WTC11 (cell line): Measurements from ENCODE around the gene TMEM147. TPM values are rescaled to one million over a fixed set of nuclear protein-coding genes. Genes with fewer than 3 reads are reported as not detected.

Experiments
- ATAC-seq: fragments of 200-7000 bp; cut with Tn5 transposase; 2 replicates; pipeline ENCODE4 v1.10.0; 2021; ENCODE audit warnings: mild to moderate bottlenecking, moderate library complexity
- CTCF ChIA-PET: fragments of 300-600 bp; sonication (Branson Sonifier 250); formaldehyde crosslinking; loops from one replicate; lab custom pipeline; 2021; ENCODE audit warnings: antibody characterized with exemption; lab: Charles Lee
- POLR2A ChIA-PET: fragments of 350-600 bp; sonication (Branson Sonifier 250); formaldehyde crosslinking; loops from one replicate; lab custom pipeline; 2021; ENCODE audit warnings: antibody characterized with exemption; lab: Charles Lee
- DNase-seq: peaks from one replicate; pipeline ENCODE4 v3.0.0; 2021; ENCODE audit warnings: low spot score
- H3K27ac Mint-ChIP-seq: 2 replicates; pipeline ENCODE4 v1.8.0; 2021; ENCODE audit warnings: mixed read lengths
- H3K27me3 Mint-ChIP-seq: 2 replicates; pipeline ENCODE4 v1.8.0; 2021; ENCODE audit warnings: low read depth, mild to moderate bottlenecking, moderate library complexity, mixed read lengths
- H3K36me3 Mint-ChIP-seq: 2 replicates; pipeline ENCODE4 v1.8.0; 2021; ENCODE audit warnings: mixed read lengths
- H3K4me1 Mint-ChIP-seq: 2 replicates; pipeline ENCODE4 v1.8.0; 2022; ENCODE audit warnings: mixed read lengths
- H3K4me3 Mint-ChIP-seq: 2 replicates; pipeline ENCODE4 v1.8.0; 2021; ENCODE audit warnings: mild to moderate bottlenecking, moderate library complexity, mixed read lengths
- H3K9me3 Mint-ChIP-seq: 2 replicates; pipeline ENCODE4 v1.8.0; 2021; ENCODE audit warnings: mixed read lengths
- CBFB ChIP-seq: sonication (generic); formaldehyde crosslinking; IDR thresholded peaks from 2 replicates; pipeline ENCODE4 v1.8.1; 2022; ENCODE audit warnings: mild to moderate bottlenecking, low read depth, missing genetic modification reagents
- FOXJ3 ChIP-seq: sonication (generic); formaldehyde crosslinking; IDR thresholded peaks from 2 replicates; pipeline ENCODE4 v1.9.0; 2021; ENCODE audit warnings: missing genetic modification reagents, mild to moderate bottlenecking, borderline replicate concordance
- GABPB1 ChIP-seq: sonication (generic); formaldehyde crosslinking; IDR thresholded peaks from 2 replicates; pipeline ENCODE4 v1.8.1; 2023; ENCODE audit warnings: mild to moderate bottlenecking, missing genetic modification reagents
- GRHL2 ChIP-seq: fragments of 250-450 bp; sonication (Bioruptor Pico); IDR thresholded peaks from 2 replicates; pipeline ENCODE4 v1.8.0; 2022; ENCODE audit warnings: mild to moderate bottlenecking, moderate library complexity; ENCODE audit not compliant: insufficient replicate concordance, severe bottlenecking
- GTF2I ChIP-seq: fragments of 250-450 bp; sonication (Bioruptor Pico); conservative IDR thresholded peaks from 2 replicates; pipeline ENCODE4 v1.4.0; 2021; ENCODE audit warnings: mild to moderate bottlenecking
- MXD4 ChIP-seq: fragments of 250-450 bp; sonication (Bioruptor Pico); IDR thresholded peaks from 2 replicates; pipeline ENCODE4 v1.8.0; 2021; ENCODE audit warnings: mild to moderate bottlenecking, moderate library complexity, borderline replicate concordance
- NFE2L1 ChIP-seq: sonication (generic); formaldehyde crosslinking; IDR thresholded peaks from 2 replicates; pipeline ENCODE4 v1.8.1; 2023; ENCODE audit warnings: missing genetic modification reagents
- TCF7 ChIP-seq: sonication (generic); formaldehyde crosslinking; IDR thresholded peaks from 2 replicates; pipeline ENCODE4 v1.8.0; 2022; ENCODE audit warnings: mild to moderate bottlenecking, low read depth, missing genetic modification reagents, moderate library complexity
- TP53 ChIP-seq: sonication (generic); formaldehyde crosslinking; IDR thresholded peaks from 2 replicates; pipeline ENCODE4 v1.8.1; 2023; ENCODE audit warnings: mild to moderate bottlenecking, missing genetic modification reagents
- ZNF416 ChIP-seq: fragments of 250-450 bp; sonication (Bioruptor Pico); IDR thresholded peaks from 2 replicates; pipeline ENCODE4 v1.9.0; 2021; ENCODE audit warnings: mild to moderate bottlenecking, inconsistent platforms
- total RNA-seq: library from RNA; stranded (reverse); gene quantifications from 3 replicates; pipeline ENCODE4 v1.2.3, GENCODE V29; 2021
- TF ChIP-seq, protein P1 (sequence below): fragments of 250-450 bp; sonication (Bioruptor Pico); conservative IDR thresholded peaks from 2 replicates; pipeline ENCODE4 v1.9.0; 2021; ENCODE audit warnings: mild to moderate bottlenecking
- TF ChIP-seq, protein P2 (sequence below): sonication (generic); formaldehyde crosslinking; IDR thresholded peaks from 2 replicates; pipeline ENCODE4 v1.8.0; 2022; ENCODE audit warnings: mild to moderate bottlenecking, missing genetic modification reagents
- TF ChIP-seq, protein P3 (sequence below): fragments of 250-450 bp; sonication (Bioruptor Pico); IDR thresholded peaks from 2 replicates; pipeline ENCODE4 v1.9.0; 2021; ENCODE audit warnings: moderate library complexity, mild to moderate bottlenecking, inconsistent platforms, borderline replicate concordance
- TF ChIP-seq, protein P4 (sequence below): sonication (generic); formaldehyde crosslinking; IDR thresholded peaks from 2 replicates; pipeline ENCODE4 v1.8.1; 2023; ENCODE audit warnings: mild to moderate bottlenecking, missing genetic modification reagents, moderate library complexity
- TF ChIP-seq, protein P5 (sequence below): sonication (generic); formaldehyde crosslinking; IDR thresholded peaks from 2 replicates; pipeline ENCODE4 v1.8.1; 2022; ENCODE audit warnings: missing genetic modification reagents, borderline replicate concordance
- TF ChIP-seq, protein P6 (sequence below): fragments of 250-450 bp; sonication (Bioruptor Pico); IDR thresholded peaks from 2 replicates; pipeline ENCODE4 v1.9.0; 2021; ENCODE audit warnings: mild to moderate bottlenecking, borderline replicate concordance
- TF ChIP-seq, protein P7 (sequence below): fragments of 200-600 bp; IDR thresholded peaks from 2 replicates; pipeline ENCODE4 v1.8.0; 2022; ENCODE audit warnings: antibody characterized with exemption

TMEM147 gene
- total RNA-seq, 1 experiment from 2014 or later, result 135 TPM

DNA sequence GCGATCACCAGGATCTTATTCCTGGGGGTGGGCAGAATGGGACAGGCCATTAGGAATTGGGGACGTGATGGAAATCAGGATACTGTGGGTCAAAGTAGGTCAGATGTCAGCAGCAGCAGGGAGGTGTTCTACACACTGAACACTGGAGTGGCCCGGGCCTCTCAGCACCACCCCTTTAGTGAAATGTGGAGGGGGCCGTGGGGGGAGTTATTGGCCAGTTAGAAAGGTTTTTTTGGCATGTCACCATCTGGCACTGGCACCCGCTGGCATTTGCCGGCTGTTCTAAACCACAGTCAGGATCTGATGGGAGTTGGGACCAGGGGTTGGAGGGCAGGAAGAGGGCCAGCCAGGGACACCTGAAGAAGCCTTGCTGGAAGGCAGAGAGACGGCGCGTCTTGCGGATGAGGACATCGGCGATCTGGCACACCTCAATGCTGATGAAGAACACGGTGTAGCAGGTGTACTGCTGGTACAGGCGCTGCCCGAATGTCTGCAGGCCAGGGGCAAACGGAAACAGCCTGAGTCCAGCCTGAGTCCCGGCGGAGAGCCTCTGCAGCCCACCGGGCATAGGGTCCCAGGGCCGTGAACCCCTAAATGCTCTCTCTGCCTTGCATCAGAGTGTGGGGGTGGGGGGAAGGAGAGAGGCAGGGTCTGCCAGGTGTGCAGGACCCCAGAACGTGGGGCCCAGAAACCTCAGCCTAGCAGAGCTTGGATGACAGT is 5.8 kb downstream of the TMEM147 start (continued):
- TF ChIP-seq, protein P1, sequence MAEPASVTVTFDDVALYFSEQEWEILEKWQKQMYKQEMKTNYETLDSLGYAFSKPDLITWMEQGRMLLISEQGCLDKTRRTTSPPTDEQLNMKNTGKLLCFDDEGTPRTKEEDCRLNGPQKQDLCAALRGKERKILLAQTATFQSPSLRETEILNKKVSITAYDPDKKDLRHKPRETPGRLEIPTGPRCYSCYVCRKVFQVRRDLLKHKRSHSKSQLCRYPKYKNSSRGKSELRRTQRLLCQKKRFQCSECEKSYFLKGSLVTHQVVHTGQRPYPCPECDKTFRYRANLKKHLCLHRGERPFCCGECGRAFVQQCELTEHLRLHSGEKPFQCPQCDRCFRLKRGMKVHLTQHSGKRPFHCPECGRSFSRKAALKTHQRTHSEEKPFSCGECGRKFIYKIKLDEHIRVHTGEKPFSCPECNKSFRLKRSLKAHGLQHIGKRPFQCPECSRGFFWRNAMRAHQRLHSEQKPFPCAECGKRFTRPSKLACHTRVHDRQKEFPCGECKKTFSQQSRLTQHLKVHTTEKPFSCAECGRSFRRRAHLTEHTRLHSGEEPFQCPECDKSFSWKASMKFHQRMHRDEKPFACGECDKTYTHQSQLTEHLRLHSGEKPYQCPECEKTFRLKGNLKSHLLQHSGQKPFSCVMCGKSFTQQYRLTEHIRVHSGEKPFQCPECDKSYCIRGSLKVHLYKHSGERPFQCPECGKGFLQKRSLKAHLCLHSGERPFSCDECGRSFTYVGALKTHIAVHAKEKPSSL, result no peak
- TF ChIP-seq TCF7 (no peak), FOXJ3 (CRISPR knock-in tag) (no peak), CBFB (no peak), GABPB1 (CRISPR knock-in tag) (no peak)

DNA sequence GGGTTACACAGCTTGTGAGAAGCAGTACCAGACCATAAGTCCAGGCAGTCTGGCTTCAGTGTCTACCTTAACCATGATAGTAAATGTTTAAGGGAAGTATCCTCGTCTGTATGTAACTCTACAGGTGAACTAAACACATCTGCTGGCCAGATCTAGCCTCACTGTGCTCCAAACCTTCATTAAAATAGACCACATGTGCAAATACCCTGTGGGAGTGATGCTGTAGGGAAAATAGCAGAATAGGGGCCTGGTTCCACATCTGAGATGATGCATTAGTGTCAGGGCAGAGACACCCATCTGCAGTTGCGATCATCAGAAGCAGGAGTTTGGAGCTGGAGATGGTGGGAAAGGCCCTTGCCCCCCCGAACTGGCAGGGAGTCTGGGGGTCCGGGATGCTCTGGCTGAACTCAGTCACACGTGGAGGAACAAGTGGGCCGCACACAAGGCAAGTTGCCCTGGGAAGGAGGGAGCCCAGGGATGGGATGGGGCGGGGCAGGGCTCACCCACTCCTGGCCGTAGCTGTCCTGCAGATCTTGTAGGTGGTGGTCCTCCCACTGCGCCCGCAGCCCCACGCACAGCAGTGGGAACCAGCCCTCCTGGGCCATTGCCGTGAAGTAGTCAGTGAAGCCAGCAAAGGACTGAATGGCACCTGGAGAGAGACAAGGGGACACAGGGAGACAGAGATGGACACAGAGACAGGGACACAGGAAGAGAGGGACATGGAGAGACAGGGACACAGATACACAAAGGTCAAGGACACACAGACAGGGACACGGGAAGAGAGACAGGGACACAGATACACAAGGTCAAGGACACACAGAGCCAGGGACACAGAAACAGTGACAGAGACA is 7.3 kb downstream of the TMEM147 start:
- Mint-ChIP-seq H3K27me3 (peaks cover 16% of the 10 kb centered on the region), H3K36me3 (0 out of 2 replicates have a peak, but pooled peaks cover 3% of the 10 kb centered on the region), H3K4me1 (peaks cover 14% of the 10 kb centered on the region), H3K4me3 (no peak overlapping the region)
- ATAC-seq (no peak), DNase-seq (no peak)
- TF ChIP-seq, protein P1, result no peak
- TF ChIP-seq, protein P2, sequence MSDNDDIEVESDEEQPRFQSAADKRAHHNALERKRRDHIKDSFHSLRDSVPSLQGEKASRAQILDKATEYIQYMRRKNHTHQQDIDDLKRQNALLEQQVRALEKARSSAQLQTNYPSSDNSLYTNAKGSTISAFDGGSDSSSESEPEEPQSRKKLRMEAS (CRISPR knock-in tag), result no peak
- no peak for TF ChIP-seq ZNF416 (CRISPR knock-in tag)
- TF ChIP-seq, protein P3, sequence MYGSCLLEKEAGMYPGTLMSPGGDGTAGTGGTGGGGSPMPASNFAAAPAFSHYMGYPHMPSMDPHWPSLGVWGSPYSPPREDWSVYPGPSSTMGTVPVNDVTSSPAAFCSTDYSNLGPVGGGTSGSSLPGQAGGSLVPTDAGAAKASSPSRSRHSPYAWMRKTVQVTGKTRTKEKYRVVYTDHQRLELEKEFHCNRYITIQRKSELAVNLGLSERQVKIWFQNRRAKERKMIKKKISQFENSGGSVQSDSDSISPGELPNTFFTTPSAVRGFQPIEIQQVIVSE (CRISPR knock-in tag), result no peak
- no peak for TF ChIP-seq MXD4
- no peak for TF ChIP-seq NFE2L1 (CRISPR knock-in tag)
- TF ChIP-seq, protein P4, sequence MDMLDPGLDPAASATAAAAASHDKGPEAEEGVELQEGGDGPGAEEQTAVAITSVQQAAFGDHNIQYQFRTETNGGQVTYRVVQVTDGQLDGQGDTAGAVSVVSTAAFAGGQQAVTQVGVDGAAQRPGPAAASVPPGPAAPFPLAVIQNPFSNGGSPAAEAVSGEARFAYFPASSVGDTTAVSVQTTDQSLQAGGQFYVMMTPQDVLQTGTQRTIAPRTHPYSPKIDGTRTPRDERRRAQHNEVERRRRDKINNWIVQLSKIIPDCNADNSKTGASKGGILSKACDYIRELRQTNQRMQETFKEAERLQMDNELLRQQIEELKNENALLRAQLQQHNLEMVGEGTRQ (CRISPR knock-in tag), result no peak
- TF ChIP-seq, protein P5, sequence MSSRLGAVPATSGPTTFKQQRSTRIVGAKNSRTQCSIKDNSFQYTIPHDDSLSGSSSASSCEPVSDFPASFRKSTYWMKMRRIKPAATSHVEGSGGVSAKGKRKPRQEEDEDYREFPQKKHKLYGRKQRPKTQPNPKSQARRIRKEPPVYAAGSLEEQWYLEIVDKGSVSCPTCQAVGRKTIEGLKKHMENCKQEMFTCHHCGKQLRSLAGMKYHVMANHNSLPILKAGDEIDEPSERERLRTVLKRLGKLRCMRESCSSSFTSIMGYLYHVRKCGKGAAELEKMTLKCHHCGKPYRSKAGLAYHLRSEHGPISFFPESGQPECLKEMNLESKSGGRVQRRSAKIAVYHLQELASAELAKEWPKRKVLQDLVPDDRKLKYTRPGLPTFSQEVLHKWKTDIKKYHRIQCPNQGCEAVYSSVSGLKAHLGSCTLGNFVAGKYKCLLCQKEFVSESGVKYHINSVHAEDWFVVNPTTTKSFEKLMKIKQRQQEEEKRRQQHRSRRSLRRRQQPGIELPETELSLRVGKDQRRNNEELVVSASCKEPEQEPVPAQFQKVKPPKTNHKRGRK (CRISPR knock-in tag), result no peak
- TF ChIP-seq GTF2I, result no peak
- TF ChIP-seq, protein P6, sequence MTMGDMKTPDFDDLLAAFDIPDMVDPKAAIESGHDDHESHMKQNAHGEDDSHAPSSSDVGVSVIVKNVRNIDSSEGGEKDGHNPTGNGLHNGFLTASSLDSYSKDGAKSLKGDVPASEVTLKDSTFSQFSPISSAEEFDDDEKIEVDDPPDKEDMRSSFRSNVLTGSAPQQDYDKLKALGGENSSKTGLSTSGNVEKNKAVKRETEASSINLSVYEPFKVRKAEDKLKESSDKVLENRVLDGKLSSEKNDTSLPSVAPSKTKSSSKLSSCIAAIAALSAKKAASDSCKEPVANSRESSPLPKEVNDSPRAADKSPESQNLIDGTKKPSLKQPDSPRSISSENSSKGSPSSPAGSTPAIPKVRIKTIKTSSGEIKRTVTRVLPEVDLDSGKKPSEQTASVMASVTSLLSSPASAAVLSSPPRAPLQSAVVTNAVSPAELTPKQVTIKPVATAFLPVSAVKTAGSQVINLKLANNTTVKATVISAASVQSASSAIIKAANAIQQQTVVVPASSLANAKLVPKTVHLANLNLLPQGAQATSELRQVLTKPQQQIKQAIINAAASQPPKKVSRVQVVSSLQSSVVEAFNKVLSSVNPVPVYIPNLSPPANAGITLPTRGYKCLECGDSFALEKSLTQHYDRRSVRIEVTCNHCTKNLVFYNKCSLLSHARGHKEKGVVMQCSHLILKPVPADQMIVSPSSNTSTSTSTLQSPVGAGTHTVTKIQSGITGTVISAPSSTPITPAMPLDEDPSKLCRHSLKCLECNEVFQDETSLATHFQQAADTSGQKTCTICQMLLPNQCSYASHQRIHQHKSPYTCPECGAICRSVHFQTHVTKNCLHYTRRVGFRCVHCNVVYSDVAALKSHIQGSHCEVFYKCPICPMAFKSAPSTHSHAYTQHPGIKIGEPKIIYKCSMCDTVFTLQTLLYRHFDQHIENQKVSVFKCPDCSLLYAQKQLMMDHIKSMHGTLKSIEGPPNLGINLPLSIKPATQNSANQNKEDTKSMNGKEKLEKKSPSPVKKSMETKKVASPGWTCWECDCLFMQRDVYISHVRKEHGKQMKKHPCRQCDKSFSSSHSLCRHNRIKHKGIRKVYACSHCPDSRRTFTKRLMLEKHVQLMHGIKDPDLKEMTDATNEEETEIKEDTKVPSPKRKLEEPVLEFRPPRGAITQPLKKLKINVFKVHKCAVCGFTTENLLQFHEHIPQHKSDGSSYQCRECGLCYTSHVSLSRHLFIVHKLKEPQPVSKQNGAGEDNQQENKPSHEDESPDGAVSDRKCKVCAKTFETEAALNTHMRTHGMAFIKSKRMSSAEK (CRISPR knock-in tag), result no peak
- no peak for TF ChIP-seq FOXJ3 (CRISPR knock-in tag)
- TF ChIP-seq, protein P7, sequence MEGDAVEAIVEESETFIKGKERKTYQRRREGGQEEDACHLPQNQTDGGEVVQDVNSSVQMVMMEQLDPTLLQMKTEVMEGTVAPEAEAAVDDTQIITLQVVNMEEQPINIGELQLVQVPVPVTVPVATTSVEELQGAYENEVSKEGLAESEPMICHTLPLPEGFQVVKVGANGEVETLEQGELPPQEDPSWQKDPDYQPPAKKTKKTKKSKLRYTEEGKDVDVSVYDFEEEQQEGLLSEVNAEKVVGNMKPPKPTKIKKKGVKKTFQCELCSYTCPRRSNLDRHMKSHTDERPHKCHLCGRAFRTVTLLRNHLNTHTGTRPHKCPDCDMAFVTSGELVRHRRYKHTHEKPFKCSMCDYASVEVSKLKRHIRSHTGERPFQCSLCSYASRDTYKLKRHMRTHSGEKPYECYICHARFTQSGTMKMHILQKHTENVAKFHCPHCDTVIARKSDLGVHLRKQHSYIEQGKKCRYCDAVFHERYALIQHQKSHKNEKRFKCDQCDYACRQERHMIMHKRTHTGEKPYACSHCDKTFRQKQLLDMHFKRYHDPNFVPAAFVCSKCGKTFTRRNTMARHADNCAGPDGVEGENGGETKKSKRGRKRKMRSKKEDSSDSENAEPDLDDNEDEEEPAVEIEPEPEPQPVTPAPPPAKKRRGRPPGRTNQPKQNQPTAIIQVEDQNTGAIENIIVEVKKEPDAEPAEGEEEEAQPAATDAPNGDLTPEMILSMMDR, result no peak
- TF ChIP-seq TP53 (CRISPR knock-in tag), result no peak
- no peak for TF ChIP-seq GRHL2 (CRISPR knock-in tag)
- TF ChIP-seq, all 79 proteins: peak for 0
- ChIA-PET CTCF (interaction anchor here (0.8 to 1.4 kb wide), 3 partner anchors 40 to 121 kb away, joined by 3 to 4 read pairs (median 4); no protein-coding TSS in a partner anchor), POLR2A (no interaction called here)
- Mint-ChIP-seq H3K9me3 (no peaks in the 10 kb centered on the region), H3K27ac (peak overlapping the region; percentile 17; the same call in 1 of the 2 replicates)
